Retinal pigment epithelial cell (primary cell): Measurements from ENCODE around the gene RCAN3.
"Not testable (repeated sequence)": the region's sequence is repeated elsewhere in the genome, so short reads cannot be mapped to it uniquely, and the experiment has no call there.

Source experiments
- DNase-seq: peaks from one replicate; pipeline ENCODE4 v3.0.0-alpha.2; 2010; ENCODE audit warnings: low read depth
- H3K4me3 ChIP-seq: 2 replicates; pipeline ENCODE4 v1.5.1; 2011; ENCODE audit warnings: mild to moderate bottlenecking, low read length, control low read depth, moderate library complexity
- CTCF ChIP-seq: conservative IDR thresholded peaks from 2 replicates; pipeline ENCODE4 v1.5.1; 2011; ENCODE audit warnings: low read depth, low read length, control low read depth, inconsistent platforms

RCAN3 gene

GRCh38 chr1:24484199-24484598, 18.4 kb upstream of the RCAN3 start:
- no peak overlapping the region for H3K4me3 ChIP-seq
- TF ChIP-seq CTCF = peak; percentile 0
- DNase-seq = no peak

GRCh38 chr1:24486331-24487065, 16.1 kb upstream of the RCAN3 start:
- no peak overlapping the region for H3K4me3 ChIP-seq
- no peak for TF ChIP-seq CTCF
- no peak for DNase-seq

- TF ChIP-seq CTCF = no peak
- DNase-seq = no peak
- H3K4me3 ChIP-seq = no peak overlapping the region
These were observed 15.2 kb upstream of the RCAN3 start for GRCh38 chr1:24487455-24487854.

GRCh38 chr1:24488159-24488558, 14.5 kb upstream of the RCAN3 start:
- not testable (repeated sequence) for DNase-seq, H3K4me3 ChIP-seq

- no peak for TF ChIP-seq CTCF
- no peak overlapping the region for H3K4me3 ChIP-seq
- no peak for DNase-seq
These were observed 13.0 kb upstream of the RCAN3 start for GRCh38 chr1:24489674-24490073.

GRCh38 chr1:24490101-24490781, 12.4 kb upstream of the RCAN3 start:
- no peak overlapping the region for H3K4me3 ChIP-seq
- no peak for TF ChIP-seq CTCF
- DNase-seq = no peak

GRCh38 chr1:24491577-24492360, 10.9 kb upstream of the RCAN3 start:
- H3K4me3 ChIP-seq = no peak overlapping the region
- no peak for TF ChIP-seq CTCF
- DNase-seq = no peak

- H3K4me3 ChIP-seq, DNase-seq: not testable (repeated sequence)
These were observed 9.7 kb upstream of the RCAN3 start for GRCh38 chr1:24492935-24493334.
